Measurements from ENCODE around the gene CABP5. TPM values are rescaled to one million over a fixed set of nuclear protein-coding genes. Genes with fewer than 3 reads are reported as not detected.
"Not testable (repeated sequence)": the region's sequence is repeated elsewhere in the genome, so short reads cannot be mapped to it uniquely, and the experiment has no call there.

Gene CABP5
- total RNA-seq (2014; rRNA removed; shearing (Covaris generic)), result not detected in 2 replicates

GRCh38 chr19:48043675-48044258 is at the start of gene CABP5:
CABP5 (minus strand) TSS chr19:48044079; CDS start chr19:48043922, 157 bp downstream.
- DNase-seq (ENCODE audit: low read depth in 1 of 2, low spot score in 2 of 2), result no peak
- Histone ChIP-seq H3K27ac (no peak within 1 kb of the TSS), H3K9me3 (replicated peaks) (no peaks in the 10 kb centered on the region), H3K4me1 (replicated peaks) (no peaks in the 10 kb centered on the region), H3K4me3 (no peak within 1 kb of the TSS), H3K36me3 (no peaks in the 10 kb centered on the region), H3K27me3 (replicated peaks) (no peaks in the 10 kb centered on the region)

- not testable (repeated sequence) for H3K27me3 ChIP-seq (replicated peaks); H3K36me3 ChIP-seq; H3K4me3 ChIP-seq
- Histone ChIP-seq H3K27ac (peak overlapping the region; percentile 33), H3K9me3 (replicated peaks) (peaks cover 20% of the 10 kb centered on the region), H3K4me1 (replicated peaks) (peaks cover 31% of the 10 kb centered on the region)
- peak; percentile 92 to 93 for DNase-seq (ENCODE audit: low read depth in 1 of 2, low spot score in 2 of 2)
Observed at GRCh38 chr19:48091111-48091718, 47.3 kb upstream of the CABP5 start.

GRCh38 chr19:48090281-48090802 is 46.5 kb upstream of the CABP5 start:
- Histone ChIP-seq H3K36me3 (peaks cover 8% of the 10 kb centered on the region), H3K4me1 (replicated peaks) (peaks cover 32% of the 10 kb centered on the region), H3K27ac (peak overlapping the region; percentile 4; the same call in 1 of the 2 replicates), H3K4me3 (no peak overlapping the region), H3K27me3 (replicated peaks) (no peaks in the 10 kb centered on the region), H3K9me3 (replicated peaks) (peaks cover 20% of the 10 kb centered on the region)
- DNase-seq (ENCODE audit: low read depth in 1 of 2, low spot score in 2 of 2), result peak; percentile 55 to 56

GRCh38 chr19:48088991-48089390 is 45.1 kb upstream of the CABP5 start:
- not testable (repeated sequence) for DNase-seq (ENCODE audit: low read depth in 1 of 2, low spot score in 2 of 2); H3K27ac ChIP-seq; H3K4me3 ChIP-seq; H3K36me3 ChIP-seq; H3K27me3 ChIP-seq (replicated peaks)
- H3K4me1 ChIP-seq (replicated peaks), result peaks cover 38% of the 10 kb centered on the region
- H3K9me3 ChIP-seq (replicated peaks), result peaks cover 20% of the 10 kb centered on the region

GRCh38 chr19:48085904-48086864 is 42.3 kb upstream of the CABP5 start:
- Histone ChIP-seq H3K27me3 (replicated peaks) (no peaks in the 10 kb centered on the region), H3K9me3 (replicated peaks) (peaks cover 11% of the 10 kb centered on the region), H3K4me1 (replicated peaks) (peaks cover 31% of the 10 kb centered on the region), H3K4me3 (no peak overlapping the region), H3K27ac (no peak overlapping the region), H3K36me3 (no peaks in the 10 kb centered on the region)
- DNase-seq (ENCODE audit: low read depth in 1 of 2, low spot score in 2 of 2), result no peak

- H3K4me3 ChIP-seq, result no peak overlapping the region
- no peaks in the 10 kb centered on the region for H3K27me3 ChIP-seq (replicated peaks)
- H3K4me1 ChIP-seq (replicated peaks), result peaks cover 23% of the 10 kb centered on the region
- no peak overlapping the region for H3K27ac ChIP-seq
- DNase-seq (ENCODE audit: low read depth in 1 of 2, low spot score in 2 of 2), result no peak
- no peaks in the 10 kb centered on the region for H3K36me3 ChIP-seq
- H3K9me3 ChIP-seq (replicated peaks), result peaks cover 11% of the 10 kb centered on the region
Observed at GRCh38 chr19:48085076-48085475, 41.2 kb upstream of the CABP5 start.

- H3K36me3 ChIP-seq, result no peaks in the 10 kb centered on the region
- no peaks in the 10 kb centered on the region; the same call in 1 of the 2 replicates for H3K9me3 ChIP-seq (replicated peaks)
- DNase-seq (ENCODE audit: low read depth in 1 of 2, low spot score in 2 of 2), result no peak
- H3K27me3 ChIP-seq (replicated peaks), result no peaks in the 10 kb centered on the region
- peaks cover 21% of the 10 kb centered on the region for H3K4me1 ChIP-seq (replicated peaks)
- no peak overlapping the region for H3K4me3 ChIP-seq
- no peak overlapping the region for H3K27ac ChIP-seq
Observed at GRCh38 chr19:48081106-48081505, 37.2 kb upstream of the CABP5 start.

- not testable (repeated sequence) for H3K9me3 ChIP-seq (replicated peaks); H3K4me1 ChIP-seq (replicated peaks); DNase-seq (ENCODE audit: low read depth in 1 of 2, low spot score in 2 of 2); H3K36me3 ChIP-seq; H3K4me3 ChIP-seq; H3K27me3 ChIP-seq (replicated peaks); H3K27ac ChIP-seq
Observed at GRCh38 chr19:48070177-48070769, 26.4 kb upstream of the CABP5 start.

GRCh38 chr19:48069435-48069834 is 25.6 kb upstream of the CABP5 start:
- DNase-seq (ENCODE audit: low read depth in 1 of 2, low spot score in 2 of 2), result no peak
- Histone ChIP-seq H3K27me3 (replicated peaks) (no peaks in the 10 kb centered on the region), H3K36me3 (no peaks in the 10 kb centered on the region), H3K4me1 (replicated peaks) (no peaks in the 10 kb centered on the region), H3K4me3 (no peak overlapping the region), H3K27ac (no peak overlapping the region), H3K9me3 (replicated peaks) (no peaks in the 10 kb centered on the region; the same call in 1 of the 2 replicates)

- H3K27me3 ChIP-seq (replicated peaks), result no peaks in the 10 kb centered on the region
- H3K9me3 ChIP-seq (replicated peaks), result no peaks in the 10 kb centered on the region; the same call in 1 of the 2 replicates
- no peak overlapping the region for H3K27ac ChIP-seq
- DNase-seq (ENCODE audit: low read depth in 1 of 2, low spot score in 2 of 2), result no peak
- H3K36me3 ChIP-seq, result no peaks in the 10 kb centered on the region
- H3K4me3 ChIP-seq, result no peak overlapping the region
- H3K4me1 ChIP-seq (replicated peaks), result no peaks in the 10 kb centered on the region
Observed at GRCh38 chr19:48064509-48064908, 20.6 kb upstream of the CABP5 start.

- DNase-seq (ENCODE audit: low read depth in 1 of 2, low spot score in 2 of 2), result no peak
- no peak overlapping the region for H3K27ac ChIP-seq
Observed at GRCh38 chr19:48061401-48062344, 17.8 kb upstream of the CABP5 start.

GRCh38 chr19:48060381-48060780 is 16.5 kb upstream of the CABP5 start:
- H3K27me3 ChIP-seq (replicated peaks), result no peaks in the 10 kb centered on the region
- no peaks in the 10 kb centered on the region for H3K4me1 ChIP-seq (replicated peaks)
- no peak overlapping the region for H3K27ac ChIP-seq
- no peak overlapping the region for H3K4me3 ChIP-seq
- no peaks in the 10 kb centered on the region for H3K36me3 ChIP-seq
- H3K9me3 ChIP-seq (replicated peaks), result no peaks in the 10 kb centered on the region; the same call in 1 of the 2 replicates
- no peak for DNase-seq (ENCODE audit: low read depth in 1 of 2, low spot score in 2 of 2)

More at GRCh38 chr19:48061401-48062344, 17.8 kb upstream of the CABP5 start:
- Histone ChIP-seq H3K4me1 (replicated peaks) (no peaks in the 10 kb centered on the region), H3K9me3 (replicated peaks) (no peaks in the 10 kb centered on the region; the same call in 1 of the 2 replicates), H3K27me3 (replicated peaks) (no peaks in the 10 kb centered on the region), H3K36me3 (no peaks in the 10 kb centered on the region), H3K4me3 (no peak overlapping the region)

Data from SJSA1 (cell line).